Left ventricle myocardium inferior (tissue), 1 donor: Measurements from ENCODE around the gene KIF6. TPM values are rescaled to one million over a fixed set of nuclear protein-coding genes. Genes with fewer than 3 reads are reported as not detected.

Experiments used
- DNase-seq: peaks from one replicate; pipeline ENCODE4 v3.0.0-alpha.2; 2020
- H3K27ac ChIP-seq: fragments of 200-600 bp; replicated peaks from 2 replicates; pipeline ENCODE4 v1.8.0; 2021
- H3K27me3 ChIP-seq: fragments of 200-600 bp; 2 replicates; pipeline ENCODE4 v1.8.0; 2021; ENCODE audit warnings: low read depth
- H3K36me3 ChIP-seq: fragments of 200-600 bp; 2 replicates; pipeline ENCODE4 v1.8.0; 2021
- H3K4me1 ChIP-seq: fragments of 200-600 bp; 2 replicates; pipeline ENCODE4 v1.8.0; 2021
- H3K4me3 ChIP-seq: fragments of 200-600 bp; 2 replicates; pipeline ENCODE4 v1.8.0; 2021; ENCODE audit warnings: mild to moderate bottlenecking, moderate library complexity
- H3K9me3 ChIP-seq: fragments of 200-600 bp; replicated peaks from 2 replicates; pipeline ENCODE4 v1.8.0; 2021
- CTCF ChIP-seq: fragments of 200-600 bp; IDR thresholded peaks from 2 replicates; pipeline ENCODE4 v1.8.0; 2021; ENCODE audit warnings: antibody characterized with exemption, mild to moderate bottlenecking, borderline replicate concordance
- intact Hi-C: fragments of 100-400 bp; cut with micrococcal nuclease; formaldehyde crosslinking; loops from one replicate; pipeline ENCODE4 v1.11.0; 2022
- total RNA-seq: library from RNA; stranded (reverse); fragmentation: NEBNext Ultra II Directional; extraction: Animal tissue kit (Norgen Biotek cat#: 25700); gene quantifications from one replicate; pipeline ENCODE4 v1.2.1, GENCODE V29; 2021
- donor health status: DM: no; HTN: yes; CAD: no; lungs with severe emphysema.

KIF6 gene
- total RNA-seq, 1 donor from 2014 or later: 0.69 TPM

GRCh38 chr6:39754514-39755115 lies 29.4 kb upstream of the KIF6 start:
- DNase-seq: peak; percentile 28
- intact Hi-C loops: no loop called here
- Histone ChIP-seq H3K4me3 (no peak overlapping the region), H3K4me1 (peaks cover 38% of the 10 kb centered on the region), H3K36me3 (no peaks in the 10 kb centered on the region), H3K27me3 (no peaks in the 10 kb centered on the region), H3K27ac (peak overlapping the region; percentile 65), H3K9me3 (no peaks in the 10 kb centered on the region)
- no peak for TF ChIP-seq CTCF

GRCh38 chr6:39753725-39754045 lies 28.5 kb upstream of the KIF6 start:
- TF ChIP-seq CTCF: no peak
- H3K4me3 ChIP-seq: no peak overlapping the region
- peak overlapping the region; percentile 65 for H3K27ac ChIP-seq
- H3K36me3 ChIP-seq: no peaks in the 10 kb centered on the region
- H3K27me3 ChIP-seq: no peaks in the 10 kb centered on the region
- no peak for DNase-seq
- no peaks in the 10 kb centered on the region for H3K9me3 ChIP-seq
- peaks cover 29% of the 10 kb centered on the region for H3K4me1 ChIP-seq
- intact Hi-C loops: no loop called here

GRCh38 chr6:39752835-39753724 lies 27.9 kb upstream of the KIF6 start:
- intact Hi-C loops: no loop called here
- no peaks in the 10 kb centered on the region for H3K9me3 ChIP-seq
- peak overlapping the region; percentile 65 for H3K27ac ChIP-seq
- H3K4me1 ChIP-seq: peaks cover 27% of the 10 kb centered on the region
- TF ChIP-seq CTCF: no peak
- H3K27me3 ChIP-seq: no peaks in the 10 kb centered on the region
- H3K4me3 ChIP-seq: no peak overlapping the region
- no peak for DNase-seq
- H3K36me3 ChIP-seq: no peaks in the 10 kb centered on the region

GRCh38 chr6:39746795-39747194 lies 21.6 kb upstream of the KIF6 start:
- Histone ChIP-seq H3K36me3 (no peaks in the 10 kb centered on the region), H3K9me3 (peaks cover 3% of the 10 kb centered on the region), H3K4me1 (no peaks in the 10 kb centered on the region), H3K27ac (no peak overlapping the region), H3K4me3 (no peak overlapping the region), H3K27me3 (no peaks in the 10 kb centered on the region)
- DNase-seq: no peak
- intact Hi-C loops: no loop called here
- no peak for TF ChIP-seq CTCF

GRCh38 chr6:39733704-39734103 lies 8.5 kb upstream of the KIF6 start:
- Histone ChIP-seq H3K9me3 (peaks cover 6% of the 10 kb centered on the region), H3K4me3 (no peak overlapping the region), H3K27ac (no peak overlapping the region), H3K36me3 (no peaks in the 10 kb centered on the region), H3K4me1 (no peaks in the 10 kb centered on the region), H3K27me3 (peaks cover 24% of the 10 kb centered on the region)
- no peak for DNase-seq
- intact Hi-C loops: no loop called here
- no peak for TF ChIP-seq CTCF
